ENCODE data around the gene PIK3C2A.

Gene PIK3C2A

DNA sequence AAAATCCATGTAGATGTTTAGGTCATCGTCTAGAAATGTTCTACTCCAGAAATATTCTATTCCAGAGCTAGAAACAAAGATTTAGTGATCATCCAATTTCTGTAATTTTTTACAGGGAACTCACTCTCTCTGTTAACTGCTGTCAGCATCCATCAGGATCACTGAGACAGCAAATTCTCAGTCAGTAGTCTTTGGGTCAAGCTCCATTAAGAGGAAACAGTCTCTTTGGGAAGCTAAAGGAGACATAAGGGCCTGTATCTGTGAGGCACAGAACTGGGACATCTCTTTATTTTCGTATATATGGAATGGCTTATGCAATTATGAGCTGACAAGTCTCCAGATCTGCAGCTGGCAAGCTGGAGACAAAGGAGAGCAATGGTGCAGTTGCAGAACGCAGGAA lies 48.3 kb downstream of the PIK3C2A start:
- no peak for DNase-seq (ENCODE audit: low spot score)
